Prostate gland (tissue), 2 donors: ENCODE data around the gene SLAIN2.

Experiments
- POLR2A ChIP-seq: fragments of 450-650 bp; IDR thresholded peaks from one replicate; pipeline ENCODE4 v1.6.1; 2016; ENCODE audit warnings: antibody characterized with exemption, mild to moderate bottlenecking
- TF ChIP-seq, protein P1 (sequence below), 4 experiments: fragments of 200-600 bp in 2 of 4; fragments of 450-650 bp in 2 of 4; sonication (generic) in 2 of 4; IDR thresholded peaks; 1 replicate in 3 of 4; 2 replicates in 1 of 4; pipeline ENCODE4 v1.5.1; 2016 to 2019; ENCODE audit warnings: antibody characterized with exemption in 4 of 4, mild to moderate bottlenecking in 2 of 4, moderate library complexity in 2 of 4

DNA sequence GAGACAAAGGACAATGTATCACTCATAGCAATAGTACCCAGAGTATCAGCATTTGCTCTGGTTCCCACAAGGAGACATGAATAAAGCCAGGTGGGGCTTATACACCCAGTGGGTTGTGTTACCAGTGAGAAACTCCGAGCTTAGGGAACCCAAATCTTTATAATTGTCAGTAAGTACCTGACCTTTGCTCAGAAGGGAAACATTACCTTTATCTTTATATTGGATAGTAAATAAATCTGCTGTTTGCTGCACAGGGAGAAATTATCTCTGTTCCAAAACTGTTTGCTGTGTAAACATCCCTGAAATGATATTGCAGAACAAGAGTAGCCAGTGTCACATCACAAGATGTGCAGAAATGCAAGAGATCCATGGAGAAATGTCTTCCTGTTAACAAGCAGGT is 12.1 kb upstream of the SLAIN2 start:
- TF ChIP-seq, protein P1, sequence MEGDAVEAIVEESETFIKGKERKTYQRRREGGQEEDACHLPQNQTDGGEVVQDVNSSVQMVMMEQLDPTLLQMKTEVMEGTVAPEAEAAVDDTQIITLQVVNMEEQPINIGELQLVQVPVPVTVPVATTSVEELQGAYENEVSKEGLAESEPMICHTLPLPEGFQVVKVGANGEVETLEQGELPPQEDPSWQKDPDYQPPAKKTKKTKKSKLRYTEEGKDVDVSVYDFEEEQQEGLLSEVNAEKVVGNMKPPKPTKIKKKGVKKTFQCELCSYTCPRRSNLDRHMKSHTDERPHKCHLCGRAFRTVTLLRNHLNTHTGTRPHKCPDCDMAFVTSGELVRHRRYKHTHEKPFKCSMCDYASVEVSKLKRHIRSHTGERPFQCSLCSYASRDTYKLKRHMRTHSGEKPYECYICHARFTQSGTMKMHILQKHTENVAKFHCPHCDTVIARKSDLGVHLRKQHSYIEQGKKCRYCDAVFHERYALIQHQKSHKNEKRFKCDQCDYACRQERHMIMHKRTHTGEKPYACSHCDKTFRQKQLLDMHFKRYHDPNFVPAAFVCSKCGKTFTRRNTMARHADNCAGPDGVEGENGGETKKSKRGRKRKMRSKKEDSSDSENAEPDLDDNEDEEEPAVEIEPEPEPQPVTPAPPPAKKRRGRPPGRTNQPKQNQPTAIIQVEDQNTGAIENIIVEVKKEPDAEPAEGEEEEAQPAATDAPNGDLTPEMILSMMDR (IDR thresholded peaks at IDR 0.05) = no peak
- no peak for TF ChIP-seq POLR2A
